HG03039 (cell line): ENCODE data around the gene IL17A.
"Not testable (repeated sequence)": the region's sequence is repeated elsewhere in the genome, so short reads cannot be mapped to it uniquely, and the experiment has no call there.

Experiments used
- ATAC-seq: cut with Tn5 transposase; IDR thresholded peaks from one replicate; pipeline ENCODE4 v1.9.1; 2021; ENCODE audit warnings: mild to moderate bottlenecking, moderate library complexity; ENCODE audit not compliant: unreplicated experiment

Gene IL17A

GRCh38 chr6:52162940-52163908, 23.0 kb upstream of the IL17A start:
- peak; percentile 46 for ATAC-seq

GRCh38 chr6:52164319-52165094, 21.7 kb upstream of the IL17A start:
- ATAC-seq: no peak

GRCh38 chr6:52167267-52167666, 18.9 kb upstream of the IL17A start:
- ATAC-seq: no peak

GRCh38 chr6:52168351-52168750, 17.8 kb upstream of the IL17A start:
- ATAC-seq: not testable (repeated sequence)

- ATAC-seq: no peak
Observed at GRCh38 chr6:52174118-52174517, 12.1 kb upstream of the IL17A start.

GRCh38 chr6:52176550-52176949, 9.6 kb upstream of the IL17A start:
- peak; percentile 80 for ATAC-seq

- ATAC-seq: no peak
Observed at GRCh38 chr6:52177961-52178360, 8.2 kb upstream of the IL17A start.

- peak; percentile 55 for ATAC-seq
Observed at GRCh38 chr6:52180787-52181558, 5.2 kb upstream of the IL17A start.

GRCh38 chr6:52183131-52183713, 3.0 kb upstream of the IL17A start:
- no peak for ATAC-seq

- peak; percentile 76 for ATAC-seq
Observed at GRCh38 chr6:52186480-52186879, 305 bp downstream of the IL17A start.

- no peak for ATAC-seq
Observed at GRCh38 chr6:52187098-52187497, 923 bp downstream of the IL17A start.

- no peak for ATAC-seq
Observed at GRCh38 chr6:52189974-52190373, 3.8 kb downstream of the IL17A start.

- no peak for ATAC-seq
Observed at GRCh38 chr6:52190409-52190808, 4.2 kb downstream of the IL17A start.

- ATAC-seq: no peak
Observed at GRCh38 chr6:52191824-52192223, 5.6 kb downstream of the IL17A start.

- no peak for ATAC-seq
Observed at GRCh38 chr6:52195886-52196285, 9.7 kb downstream of the IL17A start.

GRCh38 chr6:52200088-52200487, 13.9 kb downstream of the IL17A start:
- not testable (repeated sequence) for ATAC-seq

GRCh38 chr6:52201046-52201445, 14.9 kb downstream of the IL17A start:
- ATAC-seq: no peak

GRCh38 chr6:52201493-52201892, 15.3 kb downstream of the IL17A start:
- ATAC-seq: no peak

GRCh38 chr6:52207066-52207465, 20.9 kb downstream of the IL17A start:
- no peak for ATAC-seq

- ATAC-seq: no peak
Observed at GRCh38 chr6:52208612-52209011, 22.4 kb downstream of the IL17A start.

- peak; percentile 43 for ATAC-seq
Observed at GRCh38 chr6:52209770-52210169, 23.6 kb downstream of the IL17A start.
